Anterior cingulate cortex (tissue), 58 donors: ENCODE measurements around the gene MRAP2.

Experiments
- DNase-seq, 58 donors: peaks; one replicate each; lab custom pipeline; 2025; lab: John Stamatoyannopoulos, UW

MRAP2 gene, protein sequence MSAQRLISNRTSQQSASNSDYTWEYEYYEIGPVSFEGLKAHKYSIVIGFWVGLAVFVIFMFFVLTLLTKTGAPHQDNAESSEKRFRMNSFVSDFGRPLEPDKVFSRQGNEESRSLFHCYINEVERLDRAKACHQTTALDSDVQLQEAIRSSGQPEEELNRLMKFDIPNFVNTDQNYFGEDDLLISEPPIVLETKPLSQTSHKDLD

GRCh38 chr6:84033523-84034451 is at the start of gene MRAP2:
Gene MRAP2, plus strand, starts transcription at chr6:84033772. Its CDS starts 21,547 bp downstream, at chr6:84055319.
- DNase-seq, result peak in 11 of 58 donors; percentile 5 to 61 (median 26)

GRCh38 chr6:83984411-83984810 is 49.2 kb upstream of the MRAP2 start:
- DNase-seq, result no peak

- DNase-seq, result peak in 1 of 58 donors; percentile 8
These were observed 48.3 kb upstream of the MRAP2 start for GRCh38 chr6:83985308-83985713.

- no peak for DNase-seq
These were observed 47.9 kb upstream of the MRAP2 start for GRCh38 chr6:83985715-83986114.

DNA sequence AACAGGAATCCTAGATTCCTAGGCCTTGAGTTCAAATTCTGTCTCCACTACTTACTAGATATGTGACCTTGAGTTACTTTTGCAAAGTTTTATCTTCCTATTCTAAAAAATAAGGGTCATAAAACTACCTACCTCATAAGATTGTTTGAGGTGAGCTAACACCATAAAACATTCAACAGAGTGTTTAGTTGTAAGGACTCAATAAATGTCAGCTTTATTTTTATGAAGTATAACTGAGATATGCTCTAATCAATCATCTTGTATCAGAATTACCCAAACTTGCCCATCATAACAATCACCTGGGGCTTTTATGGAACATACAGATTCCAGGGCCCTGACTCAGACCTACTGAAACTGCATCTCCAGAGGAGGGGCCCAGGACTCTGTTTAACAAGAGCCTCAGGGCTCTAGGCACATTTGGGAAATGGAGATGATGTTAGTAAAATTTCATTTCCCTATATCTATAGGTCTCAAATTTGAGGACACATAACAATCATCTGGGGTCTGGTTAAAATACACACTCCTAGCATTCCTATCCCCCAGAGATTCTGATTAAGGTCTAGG is 35.5 kb upstream of the MRAP2 start:
- no peak for DNase-seq

DNA sequence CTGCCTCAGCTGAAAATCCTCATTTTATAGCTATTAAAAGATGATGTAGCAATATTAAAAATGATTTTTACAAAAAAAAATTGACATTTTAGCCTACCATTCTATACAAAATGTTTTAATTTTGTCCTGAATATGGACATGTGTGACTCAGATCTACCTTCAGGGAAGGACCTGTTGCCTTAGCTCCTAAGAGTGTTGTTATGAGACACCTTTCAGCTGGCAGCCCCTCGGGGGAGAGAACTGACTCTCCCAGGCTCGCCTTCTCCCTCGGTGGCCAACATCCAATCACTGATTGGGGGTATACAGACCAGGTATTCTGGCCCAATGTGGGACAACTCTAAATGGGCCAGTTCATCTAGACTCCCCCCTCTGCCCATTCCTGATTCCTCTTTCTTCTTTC is 32.5 kb upstream of the MRAP2 start:
- no peak for DNase-seq

- DNase-seq, result no peak
These were observed 31.3 kb upstream of the MRAP2 start for GRCh38 chr6:84002226-84002625.

DNA sequence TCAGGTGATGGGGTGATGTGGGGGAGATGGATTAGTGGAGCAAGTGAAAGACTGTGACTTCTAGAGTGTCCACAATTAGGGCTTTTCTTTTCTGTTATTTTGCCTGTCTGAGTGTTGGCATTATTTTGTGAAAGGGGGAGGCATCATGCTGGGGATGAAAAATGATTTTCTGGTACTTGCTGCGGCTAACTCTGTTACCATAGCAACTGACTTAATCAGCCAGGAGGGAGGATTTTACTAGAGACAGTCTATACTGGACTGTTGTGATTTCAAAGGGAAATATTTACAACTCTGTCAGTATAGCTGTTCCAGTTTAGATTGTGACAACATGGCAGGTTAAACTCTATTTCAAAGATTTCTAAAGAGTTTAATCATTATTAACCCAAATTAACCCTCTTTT is 30.4 kb upstream of the MRAP2 start:
- DNase-seq, result peak in 1 of 58 donors; percentile 16

DNA sequence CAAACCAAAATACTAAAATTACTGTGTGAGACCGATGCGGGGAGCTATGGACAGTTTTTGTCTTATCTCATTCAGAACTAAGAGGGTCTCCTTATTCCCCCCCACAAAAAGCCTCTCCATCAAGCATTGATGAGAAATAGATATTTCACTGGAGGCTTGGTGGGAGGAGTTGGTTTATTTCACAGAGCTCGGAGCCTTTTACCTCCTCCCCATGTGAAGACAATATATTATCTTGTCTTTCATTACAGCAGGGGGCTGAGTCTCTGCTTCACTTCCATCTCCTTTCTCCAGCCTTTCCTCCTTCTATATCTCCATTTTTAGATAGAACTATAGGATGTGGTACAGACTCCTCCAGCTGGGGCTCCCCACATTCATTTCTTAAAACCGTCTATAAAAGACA is 29.9 kb upstream of the MRAP2 start:
- DNase-seq, result no peak

DNA sequence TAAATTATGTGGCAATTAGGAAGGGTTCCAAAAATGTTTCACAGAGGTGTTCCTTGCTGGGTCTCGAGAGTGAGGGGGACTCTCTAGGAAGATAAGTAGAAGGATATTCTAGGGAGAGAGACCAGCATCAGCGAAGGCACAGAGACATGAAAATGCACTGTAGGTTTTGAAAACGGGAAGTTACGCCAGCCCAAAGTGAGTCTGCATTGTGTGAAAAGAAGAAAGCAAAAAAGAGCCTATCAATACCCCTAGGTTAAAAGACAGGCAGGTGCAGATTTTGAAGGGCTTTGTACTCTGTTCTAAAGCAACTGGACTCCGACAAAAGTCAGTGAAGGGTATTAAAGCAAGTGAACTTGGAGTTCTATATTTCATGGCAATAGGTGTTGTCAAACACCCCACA is 25.7 kb upstream of the MRAP2 start:
- DNase-seq, result no peak

- no peak for DNase-seq
These were observed 20.2 kb upstream of the MRAP2 start for GRCh38 chr6:84013354-84013753.

GRCh38 chr6:84013931-84014330 is 19.6 kb upstream of the MRAP2 start:
- DNase-seq, result no peak

DNA sequence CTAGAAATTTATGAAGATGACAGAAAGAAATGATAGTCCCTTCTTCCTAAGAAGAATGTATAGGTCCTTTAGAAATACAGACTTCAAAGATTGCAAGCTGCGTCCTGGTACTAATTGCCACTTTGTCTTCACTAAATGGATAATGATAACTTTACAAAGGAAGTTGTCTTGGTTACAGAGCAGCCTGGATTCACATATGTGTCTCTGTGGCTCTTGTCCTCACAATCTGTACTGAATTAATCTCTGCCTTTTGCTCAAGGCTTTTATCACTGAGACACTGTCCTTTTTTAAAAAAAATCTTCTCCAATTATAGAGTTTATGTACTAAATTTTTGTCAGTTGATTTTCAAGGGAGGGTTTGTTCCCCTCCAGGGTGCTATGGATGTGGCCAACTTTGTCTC is 17.5 kb upstream of the MRAP2 start:
- DNase-seq, result no peak

DNA sequence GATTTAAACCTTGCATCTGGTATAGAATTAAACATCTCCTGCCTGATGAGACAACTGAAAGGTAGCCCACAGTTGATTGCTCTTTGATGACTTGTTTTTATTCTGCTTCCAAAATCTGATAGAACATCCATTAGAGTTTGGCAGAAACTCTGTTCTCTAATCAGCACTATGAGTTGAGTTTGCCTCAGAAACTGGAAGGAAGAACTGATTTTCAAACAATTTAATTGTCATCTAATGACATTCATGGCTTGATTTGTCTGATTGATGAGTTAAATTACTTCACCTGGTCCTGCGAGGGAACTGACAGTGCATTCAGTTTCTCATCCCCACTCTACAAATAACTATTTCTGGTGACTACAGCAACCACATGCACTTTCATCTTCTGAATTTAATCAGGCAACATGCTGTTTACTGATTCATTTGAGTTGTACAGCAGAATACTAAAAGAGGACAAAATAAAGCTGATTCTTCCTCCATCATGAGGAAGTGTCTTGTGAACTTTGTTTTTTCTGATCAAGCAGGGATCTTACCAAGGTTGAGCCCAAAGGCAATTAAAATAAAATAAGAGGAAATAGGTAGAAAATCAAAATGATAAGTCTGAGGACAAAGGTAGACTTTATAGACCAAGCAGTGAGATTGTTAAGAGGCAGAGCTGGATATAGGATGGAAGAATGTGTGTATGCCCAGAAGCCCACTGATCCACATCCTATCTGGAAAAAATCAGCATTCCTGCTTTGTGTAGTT is 15.7 kb upstream of the MRAP2 start:
- no peak for DNase-seq

- no peak for DNase-seq
These were observed 15.0 kb upstream of the MRAP2 start for GRCh38 chr6:84018453-84019061.

- DNase-seq, result no peak
These were observed 14.3 kb upstream of the MRAP2 start for GRCh38 chr6:84019141-84019841.

DNA sequence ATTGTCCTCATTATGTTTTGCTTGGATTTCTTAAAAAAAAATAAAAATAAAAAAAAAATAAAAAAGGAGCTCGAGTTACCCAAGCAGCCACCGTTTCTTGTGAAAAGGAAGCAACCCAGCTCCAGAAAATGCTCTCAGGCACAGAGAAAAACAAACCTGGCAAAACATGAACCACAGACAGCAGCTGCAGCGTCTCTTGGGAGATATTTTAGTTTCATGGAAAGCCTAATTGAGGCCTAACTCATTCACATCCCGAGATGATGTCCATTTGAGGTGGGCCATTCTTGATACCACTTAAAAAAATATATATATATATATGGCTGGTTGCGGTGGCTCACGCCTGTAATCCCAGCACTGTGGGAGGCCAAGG is 13.7 kb upstream of the MRAP2 start:
- DNase-seq, result peak in 1 of 58 donors; percentile 6

GRCh38 chr6:84021625-84022024 is 11.9 kb upstream of the MRAP2 start:
- DNase-seq, result no peak

DNA sequence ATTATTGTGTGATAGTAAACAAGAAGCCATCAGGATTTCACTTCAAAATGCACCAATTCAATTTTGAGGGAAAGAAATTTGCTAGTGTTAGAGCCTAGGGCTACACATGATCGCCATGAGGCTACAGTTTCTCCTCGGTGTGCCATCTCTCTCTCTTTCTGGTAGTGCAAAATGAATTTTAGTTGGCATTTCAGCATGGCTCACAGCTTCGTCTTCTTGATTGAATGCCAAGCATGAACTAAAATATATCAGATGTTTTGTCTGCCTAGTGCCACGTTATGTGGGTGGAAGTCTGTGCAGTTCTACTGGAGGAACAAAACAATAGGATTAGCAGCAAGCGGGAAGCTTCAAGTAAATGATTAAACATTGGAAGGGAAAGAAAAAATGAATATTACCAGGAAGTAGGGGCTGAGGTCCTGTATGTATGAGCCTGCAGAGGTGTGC is 6.8 kb upstream of the MRAP2 start:
- DNase-seq, result peak in 5 of 58 donors; percentile 10 to 52 (median 20)
